Tibial nerve (tissue), 4 donors: ENCODE measurements around the gene ZNF660. TPM values are rescaled to one million over a fixed set of nuclear protein-coding genes. Genes with fewer than 3 reads are reported as not detected.
"Not testable (repeated sequence)": the region's sequence is repeated elsewhere in the genome, so short reads cannot be mapped to it uniquely, and the experiment has no call there.

ENCODE experiments used
- DNase-seq, 2 donors: peaks; one replicate each; pipeline ENCODE4 v3.0.0-alpha.2; 2019; ENCODE audit warnings: low spot score in 2 of 2
- H3K27ac ChIP-seq, 4 donors: fragments of 200-600 bp; sonication (generic) in 3 of 4; one replicate each; pipeline ENCODE4 v1.5.1; 2017 to 2019; ENCODE audit warnings: mild to moderate bottlenecking in 1 of 4
- H3K27me3 ChIP-seq, 2 donors: fragments of 200-600 bp; sonication (generic) in 1 of 2; one replicate each; pipeline versions ENCODE4 v1.5.1 to v1.6.0; 2017 to 2019
- H3K36me3 ChIP-seq, 3 donors: fragments of 200-600 bp; sonication (generic); one replicate each; pipeline ENCODE4 v1.5.1; 2018 to 2019
- H3K4me1 ChIP-seq, 4 donors: fragments of 200-600 bp; sonication (generic) in 3 of 4; one replicate each; pipeline ENCODE4 v1.5.1; 2017 to 2019
- H3K4me3 ChIP-seq, 4 donors: fragments of 200-600 bp; sonication (generic) in 3 of 4; one replicate each; pipeline ENCODE4 v1.5.1; 2017 to 2019; ENCODE audit warnings: mild to moderate bottlenecking in 1 of 4, moderate library complexity in 1 of 4
- H3K9me3 ChIP-seq, 4 donors: fragments of 200-600 bp; sonication (generic) in 3 of 4; one replicate each; pipeline ENCODE4 v1.5.1; 2017 to 2019
- EP300 ChIP-seq, 2 donors: sonication (generic); formaldehyde crosslinking; IDR thresholded peaks; one replicate each; pipeline ENCODE4 v1.6.1; 2017; ENCODE audit warnings: antibody characterized with exemption in 2 of 2, mild to moderate bottlenecking in 1 of 2
- POLR2A ChIP-seq, 2 donors: fragments of 450-650 bp; IDR thresholded peaks; one replicate each; pipeline ENCODE4 v1.6.1; 2017; ENCODE audit warnings: antibody characterized with exemption in 2 of 2, mild to moderate bottlenecking in 2 of 2, moderate library complexity in 2 of 2
- WGBS, 2 donors: methylation state at CpG; one replicate each; pipeline ENCODE4 v1.1.5; 2018; 5-methylcytosine and 5-hydroxymethylcytosine counted together
- total RNA-seq, 4 donors: library from RNA; depleted of rRNA; stranded (reverse); fragments of >200 nt; gene quantifications; one replicate each; pipeline ENCODE4 v1.1.0, GENCODE V29; 2016
- TF ChIP-seq, protein P1 (sequence below), 5 experiments: fragments of 200-600 bp in 3 of 5; fragments of 450-650 bp in 2 of 5; sonication (generic) in 3 of 5; IDR thresholded peaks; one replicate each; pipeline ENCODE4 v1.5.1; 2016 to 2019; ENCODE audit warnings: antibody characterized with exemption in 5 of 5, mild to moderate bottlenecking in 3 of 5, moderate library complexity in 2 of 5

Gene ZNF660
- total RNA-seq, 4 donors from 2014 or later, result 2.2 to 4.8 (median 3.5) TPM

- TF ChIP-seq EP300 (IDR thresholded peaks at IDR 0.05) (no peak), POLR2A (IDR thresholded peaks at IDR 0.05) (no peak)
- TF ChIP-seq, protein P1, sequence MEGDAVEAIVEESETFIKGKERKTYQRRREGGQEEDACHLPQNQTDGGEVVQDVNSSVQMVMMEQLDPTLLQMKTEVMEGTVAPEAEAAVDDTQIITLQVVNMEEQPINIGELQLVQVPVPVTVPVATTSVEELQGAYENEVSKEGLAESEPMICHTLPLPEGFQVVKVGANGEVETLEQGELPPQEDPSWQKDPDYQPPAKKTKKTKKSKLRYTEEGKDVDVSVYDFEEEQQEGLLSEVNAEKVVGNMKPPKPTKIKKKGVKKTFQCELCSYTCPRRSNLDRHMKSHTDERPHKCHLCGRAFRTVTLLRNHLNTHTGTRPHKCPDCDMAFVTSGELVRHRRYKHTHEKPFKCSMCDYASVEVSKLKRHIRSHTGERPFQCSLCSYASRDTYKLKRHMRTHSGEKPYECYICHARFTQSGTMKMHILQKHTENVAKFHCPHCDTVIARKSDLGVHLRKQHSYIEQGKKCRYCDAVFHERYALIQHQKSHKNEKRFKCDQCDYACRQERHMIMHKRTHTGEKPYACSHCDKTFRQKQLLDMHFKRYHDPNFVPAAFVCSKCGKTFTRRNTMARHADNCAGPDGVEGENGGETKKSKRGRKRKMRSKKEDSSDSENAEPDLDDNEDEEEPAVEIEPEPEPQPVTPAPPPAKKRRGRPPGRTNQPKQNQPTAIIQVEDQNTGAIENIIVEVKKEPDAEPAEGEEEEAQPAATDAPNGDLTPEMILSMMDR (IDR thresholded peaks at IDR 0.05), result no peak
- peaks cover 0 to 87% (median 6%) of the 10 kb centered on the region in 4 donors for H3K9me3 ChIP-seq
- no peaks in the 10 kb centered on the region for H3K27me3 ChIP-seq
- no peak overlapping the region for H3K4me3 ChIP-seq
- peaks cover 0 to 87% (median 0%) of the 10 kb centered on the region in 3 donors for H3K36me3 ChIP-seq
- no peak for DNase-seq
- no peaks in the 10 kb centered on the region for H3K4me1 ChIP-seq
- H3K27ac ChIP-seq, result no peak overlapping the region
These were observed 8.2 kb upstream of the ZNF660 start for GRCh38 chr3:44576613-44577012.

- not testable (repeated sequence) for H3K4me3 ChIP-seq, H3K27ac ChIP-seq, H3K27me3 ChIP-seq, H3K4me1 ChIP-seq, DNase-seq
- peaks cover 0 to 78% (median 0%) of the 10 kb centered on the region in 3 donors for H3K36me3 ChIP-seq
- 88 to 91% methylated on average over 9 to 10 of the region's 11 CpGs for WGBS, 2 donors
- H3K9me3 ChIP-seq, result peaks cover 0 to 78% (median 4%) of the 10 kb centered on the region in 4 donors
These were observed 7.3 kb upstream of the ZNF660 start for GRCh38 chr3:44577354-44577952.

GRCh38 chr3:44578316-44578715 lies 6.4 kb upstream of the ZNF660 start:
- H3K27me3 ChIP-seq, H3K27ac ChIP-seq, H3K4me3 ChIP-seq, H3K4me1 ChIP-seq, DNase-seq: not testable (repeated sequence)
- 97 to 98% methylated on average over 19 to 22 of the region's 22 CpGs for WGBS, 2 donors
- Histone ChIP-seq H3K9me3 (peaks cover 0 to 70% (median 1%) of the 10 kb centered on the region in 4 donors), H3K36me3 (peaks cover 0 to 70% (median 0%) of the 10 kb centered on the region in 3 donors)

- DNase-seq, H3K4me1 ChIP-seq, H3K4me3 ChIP-seq, H3K27me3 ChIP-seq, H3K27ac ChIP-seq: not testable (repeated sequence)
- Histone ChIP-seq H3K36me3 (peaks cover 0 to 63% (median 0%) of the 10 kb centered on the region in 3 donors), H3K9me3 (peaks cover 0 to 63% (median 0%) of the 10 kb centered on the region in 4 donors)
- WGBS, 2 donors, result 97% methylated on average over 37 of the region's 37 CpGs
These were observed 5.7 kb upstream of the ZNF660 start for GRCh38 chr3:44578924-44579515.

- not testable (repeated sequence) for H3K4me3 ChIP-seq
These were observed 5.0 kb upstream of the ZNF660 start for GRCh38 chr3:44579749-44580148.

DNA sequence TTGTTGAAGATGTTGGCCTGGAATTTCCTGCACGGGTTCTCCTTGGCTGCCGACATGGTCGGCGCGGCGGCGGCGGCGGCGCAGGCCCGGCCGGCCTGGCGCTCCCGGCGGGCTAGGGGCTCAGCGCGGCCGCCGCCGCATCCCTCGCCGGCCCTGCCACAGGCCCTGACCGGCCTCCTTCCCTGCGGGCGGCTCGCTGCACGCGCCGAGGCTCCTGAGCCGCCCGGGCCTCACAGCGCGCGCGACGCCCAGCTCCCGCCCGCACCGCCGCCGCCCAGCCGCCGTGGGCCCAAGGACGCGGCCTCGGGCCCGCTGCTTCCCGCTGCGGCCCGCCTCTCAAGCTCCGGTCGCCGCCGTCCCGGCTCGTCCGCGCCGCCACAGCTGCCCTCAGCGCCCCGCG lies 3.8 kb upstream of the ZNF660 start:
- Histone ChIP-seq H3K9me3 (peaks cover 0 to 43% (median 0%) of the 10 kb centered on the region in 4 donors), H3K36me3 (peaks cover 0 to 46% (median 0%) of the 10 kb centered on the region in 3 donors), H3K4me1 (peaks cover 0 to 12% (median 3%) of the 10 kb centered on the region in 4 donors)
- 38 to 46% methylated on average over 21 to 26 of the region's 62 CpGs for WGBS, 2 donors
- H3K4me3 ChIP-seq, H3K27me3 ChIP-seq, DNase-seq, H3K27ac ChIP-seq: not testable (repeated sequence)

More at GRCh38 chr3:44579749-44580148, 5.0 kb upstream of the ZNF660 start:
- H3K27ac ChIP-seq, DNase-seq, H3K4me1 ChIP-seq, H3K27me3 ChIP-seq: not testable (repeated sequence)
- H3K9me3 ChIP-seq, result peaks cover 0 to 55% (median 0%) of the 10 kb centered on the region in 4 donors
- H3K36me3 ChIP-seq, result peaks cover 0 to 56% (median 0%) of the 10 kb centered on the region in 3 donors
- 96 to 98% methylated on average over 15 of the region's 15 CpGs for WGBS, 2 donors

GRCh38 chr3:44596621-44597020 lies 11.9 kb downstream of the ZNF660 start:
- peaks cover 0 to 100% (median 32%) of the 10 kb centered on the region in 4 donors for H3K9me3 ChIP-seq
- DNase-seq, result no peak
- TF ChIP-seq EP300 (IDR thresholded peaks at IDR 0.05), result no peak
- TF ChIP-seq, protein P1 (IDR thresholded peaks at IDR 0.05), result no peak
- TF ChIP-seq POLR2A (IDR thresholded peaks at IDR 0.05), result no peak
- no peaks in the 10 kb centered on the region for H3K27me3 ChIP-seq
- peaks cover 0 to 100% (median 0%) of the 10 kb centered on the region in 3 donors for H3K36me3 ChIP-seq
- 91 to 93% methylated on average over 1 of the region's 1 CpG for WGBS, 2 donors
- no peaks in the 10 kb centered on the region for H3K4me1 ChIP-seq
- no peak overlapping the region for H3K27ac ChIP-seq
- no peak overlapping the region for H3K4me3 ChIP-seq
